MM.1S (cell line): ENCODE results near the gene C12orf75.

Experiments
- DNase-seq: peaks from one replicate; pipeline ENCODE4 v3.0.0-alpha.2; 2015
- H2AFZ ChIP-seq: fragments of 300-600 bp; sonication (generic); 2 replicates; pipeline ENCODE4 v1.6.0; 2016; ENCODE audit warnings: antibody characterized with exemption, low read length
- H3F3A ChIP-seq: fragments of 300-600 bp; sonication (generic); 2 replicates; pipeline ENCODE4 v1.6.1; 2016; ENCODE audit warnings: mild to moderate bottlenecking, antibody characterized with exemption, low read length, moderate library complexity, mixed read lengths; ENCODE audit not compliant: insufficient read depth
- H3K27ac ChIP-seq: fragments of 300-600 bp; sonication (generic); 2 replicates; pipeline ENCODE4 v1.5.1; 2016; ENCODE audit warnings: mild to moderate bottlenecking, low read length
- H3K27me3 ChIP-seq: fragments of 300-600 bp; sonication (generic); replicated peaks from 2 replicates; pipeline ENCODE4 v1.6.0; 2016; ENCODE audit warnings: low read length; ENCODE audit not compliant: insufficient read depth
- H3K36me3 ChIP-seq: fragments of 300-600 bp; sonication (generic); replicated peaks from 2 replicates; pipeline ENCODE4 v1.6.1; 2016; ENCODE audit warnings: mild to moderate bottlenecking, low read length, mixed read lengths; ENCODE audit not compliant: insufficient read depth
- H3K4me1 ChIP-seq: fragments of 300-600 bp; sonication (generic); 2 replicates; pipeline ENCODE4 v1.6.1; 2016; ENCODE audit warnings: low read length, mixed read lengths
- H3K4me2 ChIP-seq: fragments of 300-600 bp; sonication (generic); 2 replicates; pipeline ENCODE4 v1.6.0; 2016; ENCODE audit warnings: low read depth, low read length
- H3K4me3 ChIP-seq: fragments of 300-600 bp; sonication (generic); 2 replicates; pipeline ENCODE4 v1.5.1; 2016; ENCODE audit warnings: low read length, mixed read lengths
- H3K79me2 ChIP-seq: fragments of 300-600 bp; sonication (generic); 2 replicates; pipeline ENCODE4 v1.6.1; 2016; ENCODE audit warnings: mixed run types, low read length, mixed read lengths
- H3K9ac ChIP-seq: fragments of 300-600 bp; sonication (generic); 2 replicates; pipeline ENCODE4 v1.6.1; 2016; ENCODE audit warnings: low read length, mixed read lengths
- H3K9me2 ChIP-seq: fragments of 300-600 bp; sonication (generic); replicated peaks from 2 replicates; pipeline ENCODE4 v1.6.1; 2016; ENCODE audit warnings: mild to moderate bottlenecking, low read length, mixed read lengths; ENCODE audit not compliant: insufficient read depth
- H3K9me3 ChIP-seq: fragments of 300-600 bp; sonication (generic); replicated peaks from 2 replicates; pipeline ENCODE4 v1.6.1; 2016; ENCODE audit warnings: mild to moderate bottlenecking, low read length, mixed read lengths; ENCODE audit not compliant: insufficient read depth
- H4K20me1 ChIP-seq: fragments of 300-600 bp; sonication (generic); 2 replicates; pipeline ENCODE4 v1.6.1; 2016; ENCODE audit warnings: mild to moderate bottlenecking, low read length, moderate library complexity, mixed read lengths; ENCODE audit not compliant: insufficient read depth
- EZH2 ChIP-seq: fragments of 300-600 bp; sonication (generic); optimal IDR thresholded peaks from 2 replicates; pipeline ENCODE3; 2017; ENCODE audit warnings: low read depth, mild to moderate bottlenecking, antibody characterized with exemption, low read length, mixed read lengths
- EZH2phosphoT487 ChIP-seq: fragments of 300-600 bp; sonication (generic); IDR thresholded peaks from 2 replicates; pipeline ENCODE4 v1.6.1; 2018; ENCODE audit warnings: antibody characterized with exemption, low read length
- TF ChIP-seq, protein P1 (sequence below): fragments of 300-600 bp; sonication (generic); IDR thresholded peaks from 2 replicates; pipeline ENCODE4 v1.5.1; 2016; ENCODE audit warnings: antibody characterized with exemption, low read length, mixed read lengths

Gene C12orf75

DNA sequence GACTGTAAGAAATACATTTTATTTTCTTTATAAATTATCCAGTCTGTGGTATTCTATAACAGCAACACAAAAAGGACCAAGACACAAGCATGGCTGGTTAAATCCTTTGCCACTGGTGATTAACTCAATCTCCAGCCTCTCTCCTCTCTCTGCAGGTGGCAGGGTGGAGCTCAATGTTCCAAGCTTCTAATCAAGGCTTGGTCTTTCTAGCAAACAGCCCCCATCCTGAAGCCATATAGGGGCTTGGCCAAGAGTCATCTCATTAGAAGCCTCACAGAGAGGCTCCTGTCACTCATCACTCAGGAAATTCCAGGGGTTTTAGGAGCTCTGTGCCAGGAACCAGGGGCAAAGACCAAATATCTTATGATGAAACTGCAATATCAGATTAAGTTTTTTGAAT lies 12.0 kb downstream of the C12orf75 start:
- H3K4me1 ChIP-seq: no peaks in the 10 kb centered on the region
- H3K79me2 ChIP-seq: peaks cover 33% of the 10 kb centered on the region
- no peaks in the 10 kb centered on the region for H3F3A ChIP-seq
- no peaks in the 10 kb centered on the region for H3K9me3 ChIP-seq
- no peak for DNase-seq
- H3K9me2 ChIP-seq: no peaks in the 10 kb centered on the region
- H4K20me1 ChIP-seq: no peaks in the 10 kb centered on the region
- no peak overlapping the region for H2AFZ ChIP-seq
- H3K27me3 ChIP-seq: no peaks in the 10 kb centered on the region
- TF ChIP-seq, protein P1, sequence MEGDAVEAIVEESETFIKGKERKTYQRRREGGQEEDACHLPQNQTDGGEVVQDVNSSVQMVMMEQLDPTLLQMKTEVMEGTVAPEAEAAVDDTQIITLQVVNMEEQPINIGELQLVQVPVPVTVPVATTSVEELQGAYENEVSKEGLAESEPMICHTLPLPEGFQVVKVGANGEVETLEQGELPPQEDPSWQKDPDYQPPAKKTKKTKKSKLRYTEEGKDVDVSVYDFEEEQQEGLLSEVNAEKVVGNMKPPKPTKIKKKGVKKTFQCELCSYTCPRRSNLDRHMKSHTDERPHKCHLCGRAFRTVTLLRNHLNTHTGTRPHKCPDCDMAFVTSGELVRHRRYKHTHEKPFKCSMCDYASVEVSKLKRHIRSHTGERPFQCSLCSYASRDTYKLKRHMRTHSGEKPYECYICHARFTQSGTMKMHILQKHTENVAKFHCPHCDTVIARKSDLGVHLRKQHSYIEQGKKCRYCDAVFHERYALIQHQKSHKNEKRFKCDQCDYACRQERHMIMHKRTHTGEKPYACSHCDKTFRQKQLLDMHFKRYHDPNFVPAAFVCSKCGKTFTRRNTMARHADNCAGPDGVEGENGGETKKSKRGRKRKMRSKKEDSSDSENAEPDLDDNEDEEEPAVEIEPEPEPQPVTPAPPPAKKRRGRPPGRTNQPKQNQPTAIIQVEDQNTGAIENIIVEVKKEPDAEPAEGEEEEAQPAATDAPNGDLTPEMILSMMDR: no peak
- TF ChIP-seq EZH2 (no peak), EZH2phosphoT487 (no peak)
- H3K4me3 ChIP-seq: no peak overlapping the region
- H3K9ac ChIP-seq: no peak overlapping the region
- H3K4me2 ChIP-seq: no peak overlapping the region
- H3K36me3 ChIP-seq: peaks cover 5% of the 10 kb centered on the region; the same call in 1 of the 2 replicates
- no peak overlapping the region for H3K27ac ChIP-seq

GRCh38 chr12:105343836-105344235 lies 13.3 kb downstream of the C12orf75 start:
- H2AFZ ChIP-seq: no peak overlapping the region
- H3K9me3 ChIP-seq: no peaks in the 10 kb centered on the region
- H3K27ac ChIP-seq: no peak overlapping the region
- no peak overlapping the region for H3K4me2 ChIP-seq
- peaks cover 5% of the 10 kb centered on the region; the same call in 1 of the 2 replicates for H3K36me3 ChIP-seq
- no peak overlapping the region for H3K9ac ChIP-seq
- H3K9me2 ChIP-seq: no peaks in the 10 kb centered on the region
- peaks cover 22% of the 10 kb centered on the region for H3K79me2 ChIP-seq
- no peak for DNase-seq
- H4K20me1 ChIP-seq: no peaks in the 10 kb centered on the region
- H3K4me3 ChIP-seq: no peak overlapping the region
- H3K4me1 ChIP-seq: no peaks in the 10 kb centered on the region
- H3F3A ChIP-seq: no peaks in the 10 kb centered on the region
- TF ChIP-seq, protein P1: no peak
- TF ChIP-seq EZH2phosphoT487: no peak
- TF ChIP-seq EZH2: no peak
- H3K27me3 ChIP-seq: no peaks in the 10 kb centered on the region

- peaks cover 24% of the 10 kb centered on the region for H3K4me1 ChIP-seq
- no peak for DNase-seq
- H3K9ac ChIP-seq: no peak overlapping the region
- no peaks in the 10 kb centered on the region for H3K27me3 ChIP-seq
- H3K4me3 ChIP-seq: no peak overlapping the region
- H3F3A ChIP-seq: peaks cover 10% of the 10 kb centered on the region; the same call in 1 of the 2 replicates
- no peaks in the 10 kb centered on the region for H3K36me3 ChIP-seq
- TF ChIP-seq EZH2: no peak
- TF ChIP-seq, protein P1: no peak
- no peak for TF ChIP-seq EZH2phosphoT487
- no peaks in the 10 kb centered on the region for H4K20me1 ChIP-seq
- peaks cover 7% of the 10 kb centered on the region for H3K79me2 ChIP-seq
- H3K27ac ChIP-seq: no peak overlapping the region
- H2AFZ ChIP-seq: no peak overlapping the region
- no peaks in the 10 kb centered on the region for H3K9me2 ChIP-seq
- no peaks in the 10 kb centered on the region for H3K9me3 ChIP-seq
- H3K4me2 ChIP-seq: no peak overlapping the region
These were observed 17.0 kb downstream of the C12orf75 start for GRCh38 chr12:105347499-105347898.
